ENCODE data around the gene VRK2.

The VRK2 gene

GRCh38 chr2:58046585-58047372 is at the start of gene VRK2:
Gene VRK2, plus strand, starts transcription at chr2:58046806. Its CDS starts 2,026 bp downstream, at chr2:58048832.
- peak; percentile 84 for DNase-seq (ENCODE audit: low spot score)

- DNase-seq (ENCODE audit: low spot score), result no peak
Measured at GRCh38 chr2:58006256-58006951, 40.2 kb upstream of the VRK2 start.

GRCh38 chr2:58006952-58007284 is 39.7 kb upstream of the VRK2 start:
- no peak for DNase-seq (ENCODE audit: low spot score)

GRCh38 chr2:58010599-58010998 is 36.0 kb upstream of the VRK2 start:
- DNase-seq (ENCODE audit: low spot score), result peak; percentile 12

GRCh38 chr2:58019229-58019628 is 27.4 kb upstream of the VRK2 start:
- DNase-seq (ENCODE audit: low spot score), result no peak

- no peak for DNase-seq (ENCODE audit: low spot score)
Measured at GRCh38 chr2:58025150-58025933, 21.3 kb upstream of the VRK2 start.

- no peak for DNase-seq (ENCODE audit: low spot score)
Measured at GRCh38 chr2:58027029-58027428, 19.6 kb upstream of the VRK2 start.

- no peak for DNase-seq (ENCODE audit: low spot score)
Measured at GRCh38 chr2:58030771-58031170, 15.8 kb upstream of the VRK2 start.

GRCh38 chr2:58032016-58032763 is 14.4 kb upstream of the VRK2 start:
- no peak for DNase-seq (ENCODE audit: low spot score)

- DNase-seq (ENCODE audit: low spot score), result no peak
Measured at GRCh38 chr2:58032764-58033080, 13.9 kb upstream of the VRK2 start.

GRCh38 chr2:58033530-58033929 is 13.1 kb upstream of the VRK2 start:
- DNase-seq (ENCODE audit: low spot score), result no peak

- no peak for DNase-seq (ENCODE audit: low spot score)
Measured at GRCh38 chr2:58035352-58035751, 11.3 kb upstream of the VRK2 start.

GRCh38 chr2:58039170-58039611 is 7.4 kb upstream of the VRK2 start:
- DNase-seq (ENCODE audit: low spot score), result no peak

GRCh38 chr2:58042486-58042970 is 4.1 kb upstream of the VRK2 start:
- DNase-seq (ENCODE audit: low spot score), result no peak

- DNase-seq (ENCODE audit: low spot score), result no peak
Measured at GRCh38 chr2:58044145-58044544, 2.5 kb upstream of the VRK2 start.

GRCh38 chr2:58045580-58046334 is 849 bp upstream of the VRK2 start:
- DNase-seq (ENCODE audit: low spot score), result no peak

- DNase-seq (ENCODE audit: low spot score), result no peak
Measured at GRCh38 chr2:58046335-58046584, 346 bp upstream of the VRK2 start.

- peak; percentile 32 for DNase-seq (ENCODE audit: low spot score)
Measured at GRCh38 chr2:58047373-58047935, 848 bp downstream of the VRK2 start.

- no peak for DNase-seq (ENCODE audit: low spot score)
Measured at GRCh38 chr2:58047961-58048360, 1.4 kb downstream of the VRK2 start.

- DNase-seq (ENCODE audit: low spot score), result no peak
Measured at GRCh38 chr2:58051445-58051844, 4.8 kb downstream of the VRK2 start.

GRCh38 chr2:58052978-58053377 is 6.4 kb downstream of the VRK2 start:
- no peak for DNase-seq (ENCODE audit: low spot score)

Data from HuH-7 (cell line).